Measurements from ENCODE around the gene DHX30.

GRCh38 chr3:47854720-47855455, 52.0 kb downstream of the DHX30 start:
- no peak for TF ChIP-seq CTCF (IDR thresholded peaks at IDR 0.05)
- TF ChIP-seq EP300 (IDR thresholded peaks at IDR 0.05) = no peak
- no peak for TF ChIP-seq POLR2AphosphoS5 (IDR thresholded peaks at IDR 0.05)

Data from upper lobe of left lung (tissue), 4 donors.